HepG2 (cell line): ENCODE data around the gene PHOSPHO2. TPM values are rescaled to one million over a fixed set of nuclear protein-coding genes. Genes with fewer than 3 reads are reported as not detected.

Experiments
- GATAD2A ChIP-seq: IDR thresholded peaks from 2 replicates; pipeline ENCODE4 v1.6.1; 2016
- GZF1 ChIP-seq: sonication (generic); formaldehyde crosslinking; IDR thresholded peaks from 2 replicates; pipeline ENCODE4 v1.5.1; 2020; ENCODE audit warnings: mild to moderate bottlenecking, missing genetic modification reagents
- JDP2 ChIP-seq: sonication (generic); formaldehyde crosslinking; IDR thresholded peaks from 2 replicates; pipeline ENCODE4 v1.8.1; 2022; ENCODE audit warnings: missing genetic modification reagents, borderline replicate concordance
- MAX ChIP-seq: IDR thresholded peaks from 2 replicates; pipeline ENCODE4 v1.6.1; 2012; ENCODE audit warnings: inconsistent platforms
- RAD21 ChIP-seq: fragments of 450-650 bp; formaldehyde crosslinking; IDR thresholded peaks from 2 replicates; pipeline ENCODE4 v1.5.0; 2020; ENCODE audit warnings: mild to moderate bottlenecking
- SOX6 ChIP-seq, 2 experiments: fragments of 450-650 bp in 1 of 2; sonication (generic) in 1 of 2; formaldehyde crosslinking in 1 of 2; IDR thresholded peaks; 2 replicates each; pipeline versions ENCODE4 v1.4.0 to v1.6.1; 2017 to 2020; ENCODE audit warnings: antibody characterized with exemption in 1 of 2, mild to moderate bottlenecking in 1 of 2, missing genetic modification reagents in 1 of 2
- TFDP1 ChIP-seq: IDR thresholded peaks from 2 replicates; pipeline ENCODE4 v1.6.1; 2016; ENCODE audit warnings: missing compliant biosample characterization, missing genetic modification reagents, borderline replicate concordance
- TFE3 ChIP-seq: IDR thresholded peaks from 2 replicates; pipeline ENCODE4 v1.6.1; 2016
- YEATS2 ChIP-seq: sonication (generic); formaldehyde crosslinking; IDR thresholded peaks from 2 replicates; pipeline ENCODE4 v1.4.0; 2020; ENCODE audit warnings: missing genetic modification reagents, borderline replicate concordance
- ZBTB37 ChIP-seq: sonication (generic); formaldehyde crosslinking; IDR thresholded peaks from 2 replicates; pipeline ENCODE4 v1.4.0; 2020; ENCODE audit warnings: mild to moderate bottlenecking, missing genetic modification reagents
- ZBTB4 ChIP-seq: sonication (generic); formaldehyde crosslinking; IDR thresholded peaks from 2 replicates; pipeline ENCODE4 v1.4.0; 2020; ENCODE audit warnings: missing genetic modification reagents, mild to moderate bottlenecking, borderline replicate concordance
- ZNF20 ChIP-seq: sonication (generic); formaldehyde crosslinking; IDR thresholded peaks from 2 replicates; pipeline ENCODE4 v1.4.0; 2020; ENCODE audit warnings: mild to moderate bottlenecking, moderate library complexity, missing genetic modification reagents
- ZNF510 ChIP-seq: sonication (generic); formaldehyde crosslinking; IDR thresholded peaks from 2 replicates; pipeline ENCODE4 v1.4.0; 2020; ENCODE audit warnings: low read depth, mild to moderate bottlenecking, missing genetic modification reagents
- ZNF580 ChIP-seq: IDR thresholded peaks from 2 replicates; pipeline ENCODE4 v1.6.1; 2016; ENCODE audit warnings: low read depth, borderline replicate concordance
- ZNF644 ChIP-seq: IDR thresholded peaks from 2 replicates; pipeline ENCODE4 v1.6.1; 2016; ENCODE audit warnings: low read depth
- ZNF691 ChIP-seq: sonication (generic); formaldehyde crosslinking; IDR thresholded peaks from 2 replicates; pipeline ENCODE4 v1.4.0; 2020; ENCODE audit warnings: missing genetic modification reagents, low read depth, mild to moderate bottlenecking, borderline replicate concordance
- ZNF788 ChIP-seq: sonication (generic); formaldehyde crosslinking; IDR thresholded peaks from 2 replicates; pipeline ENCODE4 v1.5.0; 2020; ENCODE audit warnings: mild to moderate bottlenecking, missing genetic modification reagents, borderline replicate concordance
- ZSCAN25 ChIP-seq: sonication (generic); formaldehyde crosslinking; IDR thresholded peaks from 2 replicates; pipeline ENCODE4 v1.8.0; 2022; ENCODE audit warnings: mild to moderate bottlenecking, missing genetic modification reagents
- ZSCAN29 ChIP-seq: sonication (generic); formaldehyde crosslinking; conservative IDR thresholded peaks from 2 replicates; pipeline ENCODE4 v1.4.0; 2020; ENCODE audit warnings: mild to moderate bottlenecking, missing genetic modification reagents
- polyA plus RNA-seq, 8 experiments: library from polyadenylated mRNA; depleted of rRNA in 3 of 8; stranded (reverse) in 7 of 8; unstranded in 1 of 8; fragments of >200 nt; fragmentation: Illumina TruSeq in 4 of 8; extraction: Trizol in 4 of 8; gene quantifications; 2 replicates each; pipeline versions ENCODE4 v1.2.1 to v1.2.3, GENCODE V29; 2011 to 2016; ENCODE audit warnings: low read depth in 4 of 8, missing spikeins in 1 of 8, mixed read lengths in 1 of 8; ENCODE audit not compliant: insufficient read depth in 1 of 8
- total RNA-seq, 5 experiments: library from RNA; depleted of rRNA; stranded (reverse); fragments of >200 nt; fragmentation: Illumina TruSeq; extraction: Trizol; gene quantifications; 2 replicates each; pipeline ENCODE4 v1.2.3, GENCODE V29; 2016; ENCODE audit warnings: low read depth in 1 of 5

PHOSPHO2 gene
- total and polyA plus RNA-seq, 2 of the 13 experiments (the other 11 are each of a cell fraction or from before 2014, with no cell fraction given): 6.1 to 11.4 TPM

- TF ChIP-seq ZNF580 (CRISPR knock-in tag): peak; percentile 88; the same call in 1 of the 2 replicates
- peak; percentile 51; the same call in 1 of the 2 replicates for TF ChIP-seq TFE3 (CRISPR knock-in tag)
- no peak for TF ChIP-seq RAD21 (CRISPR knock-in tag)
- TF ChIP-seq GATAD2A (CRISPR knock-in tag): peak; percentile 86
- peak; percentile 62; the same call in 1 of the 2 replicates for TF ChIP-seq TFDP1
- TF ChIP-seq YEATS2 (CRISPR knock-in tag): peak; percentile 68; the same call in 1 of the 2 replicates
- TF ChIP-seq GZF1 (CRISPR knock-in tag): no peak
- peak; percentile 70; the same call in 1 of the 2 replicates for TF ChIP-seq ZBTB37 (CRISPR knock-in tag)
- TF ChIP-seq ZNF510: 0 out of 2 replicates have a peak, but pooled peaks have one; percentile 60
- no peak for TF ChIP-seq SOX6 (IDR thresholded peaks at IDR 0.05)
- peak; percentile 74; the same call in 1 of the 2 replicates for TF ChIP-seq SOX6 (CRISPR knock-in tag; IDR thresholded peaks at IDR 0.05)
- peak; percentile 67 for TF ChIP-seq MAX
- TF ChIP-seq ZSCAN29 (CRISPR knock-in tag): peak; percentile 80; the same call in 1 of the 2 replicates
- TF ChIP-seq ZNF20 (CRISPR knock-in tag): no peak
- TF ChIP-seq ZNF788 (CRISPR knock-in tag): peak; percentile 72; the same call in 1 of the 2 replicates
- 0 out of 2 replicates have a peak, but pooled peaks have one; percentile 16 for TF ChIP-seq JDP2 (CRISPR knock-in tag)
- peak; percentile 5; the same call in 1 of the 2 replicates for TF ChIP-seq ZNF691 (CRISPR knock-in tag)
- TF ChIP-seq ZSCAN25 (CRISPR knock-in tag): no peak
- peak; percentile 82 for TF ChIP-seq ZNF644 (CRISPR knock-in tag)
- TF ChIP-seq ZBTB4: 0 out of 2 replicates have a peak, but pooled peaks have one; percentile 15
Observed at GRCh38 chr2:169715379-169716237, 21.3 kb downstream of the PHOSPHO2 start (continued).
